CD4-positive, alpha-beta T cell treated with Interleukin-15 for 4 hours (primary cell): ENCODE measurements around the gene PTPRN2.

Experiments
- DNase-seq: peaks from one replicate; pipeline ENCODE4 v3.0.0-alpha.2; 2020; ENCODE audit warnings: low spot score

Gene PTPRN2

DNA sequence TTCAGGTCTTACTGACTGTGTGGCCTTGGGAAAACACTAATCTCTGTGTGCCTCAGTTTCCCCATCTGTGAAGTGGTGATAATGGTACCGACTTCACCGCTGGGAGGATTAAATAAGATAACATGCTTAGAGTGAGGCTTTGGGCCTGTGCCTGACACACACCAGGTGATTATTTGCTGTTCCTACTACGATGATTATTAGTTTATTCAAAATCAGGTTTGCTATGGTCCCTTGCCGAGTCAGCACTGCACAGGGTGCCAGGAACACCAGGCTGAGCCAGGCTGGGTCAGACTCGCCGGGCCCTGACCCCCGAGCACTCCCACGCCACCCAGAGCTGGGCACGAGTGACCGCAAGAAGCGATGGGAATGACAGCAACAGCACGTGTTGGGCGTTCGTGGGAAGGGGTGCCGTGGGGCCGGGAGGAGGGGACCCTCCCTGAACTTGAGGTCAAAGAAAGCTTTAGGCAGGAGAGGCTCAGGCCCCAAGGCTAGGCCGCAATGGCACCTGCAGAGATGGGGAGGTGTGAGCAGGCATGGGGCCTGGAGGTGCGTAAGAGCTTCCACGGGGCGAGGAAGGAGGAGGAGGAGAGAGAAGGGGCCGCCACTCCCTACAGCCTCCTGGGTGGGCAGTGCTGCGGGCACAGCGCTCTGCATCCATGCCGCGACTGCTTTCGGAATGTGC, 925.4 kb downstream of the PTPRN2 start:
- DNase-seq, result no peak

DNA sequence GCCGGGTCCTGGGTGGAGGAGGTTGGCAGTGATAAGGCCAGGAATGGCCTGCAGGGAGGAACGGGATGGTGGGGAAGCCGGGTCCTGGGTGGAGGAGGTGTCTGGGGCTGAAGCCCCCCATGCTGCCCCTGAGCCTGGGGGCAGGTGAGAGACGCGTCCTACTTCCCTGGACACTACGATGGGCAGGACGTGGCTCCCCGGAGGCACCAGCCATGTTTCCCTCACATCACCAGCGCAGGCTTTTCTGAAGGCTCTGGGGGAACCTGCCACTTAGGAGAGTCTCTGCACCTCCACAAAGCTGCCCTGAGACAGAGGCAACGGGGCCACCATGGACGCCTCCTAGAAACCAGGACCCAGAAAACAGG, 926.0 kb downstream of the PTPRN2 start:
- no peak for DNase-seq

DNA sequence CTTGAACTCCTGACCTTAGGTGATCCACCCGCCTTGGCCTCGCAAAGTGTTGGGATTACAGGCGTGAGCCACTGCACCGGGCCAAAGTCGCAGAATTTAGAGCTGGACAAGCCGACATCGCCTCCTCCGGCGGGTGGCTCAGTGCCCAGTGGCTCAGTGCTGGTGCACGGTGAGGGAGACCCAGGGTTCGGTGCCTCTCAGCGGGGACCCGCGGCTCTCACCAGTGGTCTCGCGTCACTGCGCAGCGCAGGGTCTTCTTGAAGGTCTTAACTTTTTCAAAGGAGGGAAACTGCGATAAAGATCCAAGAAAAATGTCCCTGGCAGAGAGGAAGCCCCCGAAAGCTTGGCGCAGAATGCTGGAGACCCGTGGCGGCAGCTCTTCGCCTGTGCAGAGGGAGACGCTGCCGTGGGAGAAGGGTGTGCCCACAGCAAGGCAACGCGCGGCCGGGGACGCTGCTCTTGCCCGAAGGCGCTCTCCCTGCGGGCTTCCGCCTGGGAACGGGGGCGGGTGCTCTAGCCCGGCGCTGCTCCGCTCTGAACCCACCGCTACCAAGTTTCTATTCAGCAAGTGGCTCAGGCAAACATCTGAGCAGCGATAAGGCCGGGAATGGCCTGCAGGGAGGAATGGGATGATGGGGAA, 926.5 kb downstream of the PTPRN2 start:
- no peak for DNase-seq

DNA sequence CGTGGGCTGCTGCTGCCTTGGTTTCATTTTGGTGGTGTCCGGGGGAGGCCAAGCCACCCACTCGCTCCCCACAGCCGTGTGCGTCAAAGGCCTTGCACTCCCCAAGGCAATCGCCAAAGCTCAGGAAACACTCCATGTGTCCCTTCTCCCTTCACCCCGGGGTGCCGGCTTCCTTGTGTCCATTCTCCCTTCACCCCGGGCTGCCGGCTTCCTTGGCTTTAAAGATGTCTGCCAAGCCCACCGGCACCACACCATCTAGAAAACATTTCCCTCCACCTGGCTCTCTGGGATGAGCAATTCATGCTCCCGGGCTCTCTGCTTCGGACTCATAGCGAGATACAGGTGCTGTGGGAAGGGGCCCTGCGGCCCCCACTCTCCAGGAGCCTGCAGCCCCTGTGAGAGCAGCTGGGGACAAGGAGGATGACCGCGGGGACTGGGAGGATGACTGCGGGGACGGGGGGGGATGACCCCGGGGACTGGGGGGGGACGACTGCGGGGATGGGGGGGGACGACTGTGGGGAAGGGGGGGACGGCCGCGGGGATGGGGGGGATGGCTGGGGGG, 928.7 kb downstream of the PTPRN2 start:
- no peak for DNase-seq

DNA sequence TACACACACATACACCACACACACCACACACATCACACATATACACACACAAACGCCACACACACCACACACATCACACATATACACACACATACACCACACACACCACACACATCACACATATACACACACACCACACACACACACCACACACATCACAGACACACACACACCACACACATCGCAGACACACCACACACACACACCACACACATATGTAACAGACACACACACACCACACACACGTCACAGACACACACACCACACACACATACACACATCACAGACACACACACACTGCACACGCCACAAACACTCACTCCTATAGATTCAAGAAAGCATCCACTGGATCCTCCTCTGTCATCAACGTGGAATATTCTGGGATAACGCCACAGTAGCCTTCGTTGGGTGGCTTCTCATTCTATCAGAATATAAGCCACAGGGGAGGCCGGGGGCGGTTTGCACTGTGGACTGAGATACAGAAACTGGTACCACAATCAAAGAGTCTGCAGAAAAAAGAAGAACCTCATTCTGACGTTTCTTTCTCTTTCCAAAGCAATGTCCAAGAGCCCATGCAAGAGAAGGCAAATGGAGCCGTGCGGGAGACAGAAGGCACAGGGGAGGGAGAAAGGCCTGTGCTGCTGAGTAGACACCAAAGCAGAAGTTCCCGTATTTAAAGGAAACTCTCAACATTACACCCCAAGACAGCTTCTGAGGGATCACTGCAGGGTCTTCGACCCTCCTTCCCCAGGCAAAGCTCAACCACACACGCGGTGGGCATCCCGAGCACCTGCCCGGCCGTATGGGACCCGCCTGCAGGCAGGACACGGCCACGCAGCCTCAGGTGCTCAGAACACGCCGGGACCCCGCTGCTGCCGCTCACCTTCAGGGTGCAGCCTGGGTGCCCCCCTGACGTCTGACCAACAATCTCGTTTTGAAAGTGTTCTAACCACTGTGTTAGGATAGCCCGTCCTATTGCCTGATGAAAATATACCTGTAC, 929.6 kb downstream of the PTPRN2 start:
- DNase-seq, result no peak

DNA sequence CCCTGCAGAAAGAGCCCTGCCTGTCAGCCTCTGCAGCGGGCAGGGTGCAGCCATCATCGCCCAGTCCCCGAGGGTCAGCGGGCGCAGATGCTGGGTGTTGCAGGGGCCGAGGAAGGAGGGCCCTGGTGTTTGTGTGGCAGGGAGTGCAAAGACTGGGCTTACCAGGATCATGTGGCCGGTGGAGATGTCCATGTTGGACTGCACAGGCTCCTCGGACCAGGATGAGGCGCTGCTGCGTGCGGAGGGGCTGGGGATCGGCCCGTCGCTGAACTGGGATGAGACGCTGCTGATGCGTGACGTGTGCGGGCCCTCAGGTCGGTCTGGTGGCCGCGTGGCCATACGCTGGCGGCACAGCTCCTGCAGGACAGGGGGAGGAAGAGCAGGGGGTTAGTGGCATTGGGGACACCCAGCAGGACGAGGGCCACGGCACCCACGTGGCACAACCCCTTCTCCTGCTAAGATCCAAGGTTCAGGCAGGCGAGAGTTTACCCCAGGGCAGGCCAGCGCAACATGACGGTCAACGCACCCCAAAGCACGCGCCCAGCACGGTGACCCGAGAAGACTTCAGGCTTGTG, 931.3 kb downstream of the PTPRN2 start:
- no peak for DNase-seq

DNA sequence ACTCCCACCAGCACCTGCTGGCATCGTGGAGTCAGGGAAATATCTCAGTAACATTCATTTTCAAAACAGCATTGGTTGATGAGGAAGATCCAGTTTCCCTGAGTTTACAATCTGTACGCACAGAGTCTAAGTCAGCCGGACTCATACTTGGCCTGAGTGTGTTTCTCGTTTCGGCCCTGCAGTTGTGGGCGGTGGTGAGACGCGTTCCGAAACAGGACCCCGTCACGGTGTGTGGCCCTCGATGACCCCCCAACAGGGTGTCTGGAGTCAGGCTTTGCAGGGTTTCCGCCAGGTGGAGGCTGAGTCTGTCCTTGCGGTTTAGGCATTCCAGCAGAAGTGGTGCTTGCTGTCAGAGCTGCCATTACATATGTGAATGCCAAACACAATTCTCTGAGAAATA, 933.3 kb downstream of the PTPRN2 start:
- DNase-seq, result no peak

- DNase-seq, result no peak
These were observed 933.8 kb downstream of the PTPRN2 start for GRCh38 chr7:157653827-157654207.

DNA sequence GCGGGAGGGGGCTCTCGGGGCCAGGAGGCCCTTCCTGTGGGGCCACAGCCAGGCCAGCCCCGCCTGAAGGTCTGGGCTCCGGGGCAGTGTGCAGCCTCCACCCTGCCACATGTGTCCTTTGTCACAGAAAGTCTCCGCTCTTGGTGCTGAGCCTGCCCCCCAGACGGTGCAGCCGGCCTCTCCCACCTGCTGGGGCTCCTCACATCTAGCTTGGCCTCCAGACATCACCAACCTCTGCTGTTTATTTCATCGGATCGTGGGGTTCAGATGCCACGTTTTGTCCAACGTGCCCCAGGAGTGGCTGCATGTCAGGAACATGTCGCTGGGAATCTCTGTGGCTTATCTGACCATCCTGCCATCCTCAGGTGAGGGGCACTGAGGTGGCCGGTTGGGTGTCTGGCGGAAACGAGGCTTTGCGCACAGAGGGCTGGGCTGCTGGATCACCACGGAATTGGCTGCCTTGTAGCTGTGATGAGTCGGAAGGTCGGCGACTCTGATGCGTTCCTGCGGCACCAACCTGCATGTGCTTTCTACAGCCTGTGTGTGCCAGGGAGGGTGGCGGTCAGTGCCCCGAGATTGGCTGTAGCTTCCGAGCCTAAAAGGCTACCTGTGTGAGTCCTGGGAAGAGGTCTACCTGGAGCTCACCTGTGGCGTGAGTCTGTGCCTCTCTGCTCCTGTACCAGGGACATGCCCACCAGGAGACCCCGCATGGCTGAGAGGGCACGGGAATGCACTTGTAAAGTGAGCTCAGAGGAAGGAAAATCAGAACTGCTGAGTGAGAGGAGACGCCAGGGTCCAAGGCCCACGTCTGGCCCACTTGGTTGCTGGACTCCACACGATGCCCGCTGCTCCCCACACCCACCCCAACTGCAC, 934.4 kb downstream of the PTPRN2 start:
- no peak for DNase-seq

GRCh38 chr7:157652161-157652953, 935.3 kb downstream of the PTPRN2 start:
- no peak for DNase-seq

- DNase-seq, result no peak
These were observed 936.1 kb downstream of the PTPRN2 start for GRCh38 chr7:157651366-157652160.

GRCh38 chr7:157650801-157651200, 936.8 kb downstream of the PTPRN2 start:
- DNase-seq, result no peak

DNA sequence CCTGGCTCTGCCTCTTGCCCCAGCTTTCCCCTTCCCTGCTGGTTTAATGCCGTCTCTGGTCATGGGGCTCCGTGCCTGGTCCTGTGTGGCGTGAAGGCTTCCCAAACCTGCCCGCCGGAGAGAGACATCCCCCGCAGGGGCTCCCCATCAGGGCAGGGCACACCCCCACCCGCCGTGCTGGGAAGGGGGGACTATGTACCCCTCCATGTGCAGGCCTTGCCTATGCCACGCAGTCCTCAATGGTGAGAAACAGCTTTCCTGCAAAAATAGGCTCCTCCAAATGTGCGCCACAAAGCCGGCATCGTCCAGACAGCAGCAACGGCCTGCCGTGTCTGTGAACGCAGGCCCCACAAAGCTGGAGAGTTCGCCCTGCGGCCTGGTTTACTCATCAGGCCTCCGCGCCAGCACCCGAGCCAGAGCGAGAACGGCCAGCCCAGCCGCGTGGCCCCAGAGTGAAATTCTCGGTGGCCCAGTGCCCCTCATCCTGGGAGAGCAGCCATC, 937.4 kb downstream of the PTPRN2 start:
- no peak for DNase-seq

- DNase-seq, result no peak
These were observed 941.1 kb downstream of the PTPRN2 start for GRCh38 chr7:157646551-157646950.

- DNase-seq, result no peak
These were observed 942.1 kb downstream of the PTPRN2 start for GRCh38 chr7:157645539-157645938.

DNA sequence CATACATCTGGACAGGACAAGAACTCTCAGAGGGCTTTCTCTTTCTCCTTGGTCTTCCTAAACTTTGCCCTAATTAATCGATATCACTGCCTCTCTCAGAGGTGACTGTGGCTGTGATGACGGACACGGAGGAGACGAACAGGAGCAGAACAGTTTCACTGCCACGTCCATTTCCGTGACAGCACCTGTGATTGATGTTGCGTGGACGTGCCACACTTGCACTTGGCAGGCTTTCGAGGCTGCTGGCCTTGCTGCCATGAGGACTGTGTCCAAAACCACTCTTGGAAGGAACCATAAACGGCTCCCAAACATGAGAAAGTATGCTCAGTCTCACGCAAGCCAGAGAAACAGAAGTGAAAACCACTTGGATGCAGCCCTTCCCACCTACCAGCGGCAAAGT, 942.7 kb downstream of the PTPRN2 start:
- no peak for DNase-seq

GRCh38 chr7:157643525-157643970, 944.1 kb downstream of the PTPRN2 start:
- DNase-seq, result no peak

DNA sequence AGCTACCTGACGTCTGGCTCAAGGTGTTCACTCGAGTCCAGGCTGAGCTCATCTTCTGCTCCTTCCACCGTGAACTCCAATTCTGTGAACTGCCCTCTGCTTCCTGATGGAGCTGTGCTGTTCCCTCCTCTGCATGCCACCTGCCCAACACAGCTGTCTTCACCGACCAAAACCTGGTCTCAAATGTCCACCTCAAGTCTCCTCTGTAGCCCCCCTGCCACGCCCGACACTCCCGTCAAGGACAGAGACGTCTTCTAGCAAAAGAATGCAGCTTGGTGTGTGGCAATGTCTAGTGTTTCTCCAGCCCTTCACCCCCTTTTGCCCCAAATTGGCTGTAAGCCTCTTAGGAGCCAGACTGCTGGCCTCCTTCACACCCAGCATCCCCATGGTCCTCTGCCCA, 945.8 kb downstream of the PTPRN2 start:
- DNase-seq, result no peak

DNA sequence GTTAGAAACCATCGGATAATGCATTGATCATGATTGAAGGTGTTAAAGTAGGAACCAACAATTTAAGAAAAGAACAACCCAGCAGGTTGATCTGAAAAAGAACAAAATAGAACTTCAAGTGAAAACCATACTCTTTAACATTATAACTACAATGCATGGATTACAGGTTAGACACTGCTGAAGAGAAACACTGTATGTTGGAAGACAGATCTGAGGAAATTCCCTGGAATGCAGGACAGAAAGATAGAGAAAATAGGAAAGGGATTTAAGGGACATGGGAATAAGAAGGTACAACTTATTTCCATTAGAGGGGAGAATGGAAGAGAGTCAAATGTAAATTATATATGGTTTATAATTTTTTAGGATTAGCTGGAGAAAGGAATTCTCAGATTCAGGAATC, 947.5 kb downstream of the PTPRN2 start:
- no peak for DNase-seq
